Mucosa of rectum (tissue), 2 donors: ENCODE measurements around the gene SCN3B.

Experiments
- H3K27ac ChIP-seq, 2 donors: one replicate each; pipeline ENCODE4 v1.7.0; 2013; ENCODE audit warnings: inconsistent platforms in 2 of 2, low read depth in 2 of 2, low read length in 2 of 2
- H3K27me3 ChIP-seq, 2 donors: one replicate each; pipeline ENCODE4 v1.7.0; 2013; ENCODE audit warnings: low read length in 2 of 2; ENCODE audit not compliant: control insufficient read depth in 2 of 2, insufficient read depth in 2 of 2
- H3K36me3 ChIP-seq, 2 donors: one replicate each; pipeline ENCODE4 v1.7.0; 2013; ENCODE audit warnings: low read length in 2 of 2; ENCODE audit not compliant: control insufficient read depth in 2 of 2, insufficient read depth in 2 of 2
- H3K4me1 ChIP-seq, 2 donors: one replicate each; pipeline ENCODE4 v1.7.0; 2013; ENCODE audit warnings: low read length in 2 of 2, mild to moderate bottlenecking in 1 of 2; ENCODE audit not compliant: control insufficient read depth in 2 of 2, insufficient read depth in 2 of 2
- H3K4me3 ChIP-seq, 2 donors: one replicate each; pipeline ENCODE4 v1.7.0; 2013; ENCODE audit warnings: low read length in 2 of 2
- H3K9ac ChIP-seq, 2 donors: one replicate each; pipeline ENCODE4 v1.7.0; 2013; ENCODE audit warnings: low read length in 2 of 2, low read depth in 1 of 2, mild to moderate bottlenecking in 1 of 2
- H3K9me3 ChIP-seq, 2 donors: one replicate each; pipeline ENCODE4 v1.7.0; 2013; ENCODE audit warnings: low read length in 2 of 2; ENCODE audit not compliant: control insufficient read depth in 2 of 2
- donor health status: healthy.
- donor health status: Normal muscosa, but diverticular disease.

The SCN3B gene

GRCh38 chr11:123684601-123685000, 30.2 kb upstream of the SCN3B start:
- H3K4me3 ChIP-seq = no peak overlapping the region
- no peaks in the 10 kb centered on the region for H3K27me3 ChIP-seq
- H3K9ac ChIP-seq = no peak overlapping the region
- H3K4me1 ChIP-seq = no peaks in the 10 kb centered on the region
- H3K36me3 ChIP-seq = no peaks in the 10 kb centered on the region
- no peak overlapping the region for H3K27ac ChIP-seq
- no peaks in the 10 kb centered on the region for H3K9me3 ChIP-seq

- H3K36me3 ChIP-seq = no peaks in the 10 kb centered on the region
- H3K4me3 ChIP-seq = no peak overlapping the region
- no peak overlapping the region for H3K27ac ChIP-seq
Measured at GRCh38 chr11:123683428-123684170, 29.2 kb upstream of the SCN3B start.

GRCh38 chr11:123682696-123683410, 28.4 kb upstream of the SCN3B start:
- Histone ChIP-seq H3K4me3 (no peak overlapping the region), H3K27ac (no peak overlapping the region), H3K9ac (no peak overlapping the region), H3K27me3 (no peaks in the 10 kb centered on the region), H3K9me3 (no peaks in the 10 kb centered on the region), H3K36me3 (no peaks in the 10 kb centered on the region), H3K4me1 (no peaks in the 10 kb centered on the region)

More at GRCh38 chr11:123683428-123684170, 29.2 kb upstream of the SCN3B start:
- Histone ChIP-seq H3K9ac (no peak overlapping the region), H3K9me3 (no peaks in the 10 kb centered on the region), H3K4me1 (no peaks in the 10 kb centered on the region), H3K27me3 (no peaks in the 10 kb centered on the region)

GRCh38 chr11:123681030-123681429, 26.6 kb upstream of the SCN3B start:
- no peak overlapping the region for H3K27ac ChIP-seq
- H3K4me1 ChIP-seq = no peaks in the 10 kb centered on the region
- H3K9ac ChIP-seq = no peak overlapping the region
- no peaks in the 10 kb centered on the region for H3K9me3 ChIP-seq
- no peaks in the 10 kb centered on the region for H3K36me3 ChIP-seq
- no peak overlapping the region for H3K4me3 ChIP-seq
- no peaks in the 10 kb centered on the region for H3K27me3 ChIP-seq

- Histone ChIP-seq H3K4me3 (no peak overlapping the region), H3K36me3 (no peaks in the 10 kb centered on the region), H3K27ac (no peak overlapping the region), H3K27me3 (no peaks in the 10 kb centered on the region), H3K4me1 (no peaks in the 10 kb centered on the region), H3K9me3 (no peaks in the 10 kb centered on the region), H3K9ac (no peak overlapping the region)
Measured at GRCh38 chr11:123678246-123678645, 23.8 kb upstream of the SCN3B start.

- Histone ChIP-seq H3K4me3 (no peak overlapping the region), H3K36me3 (no peaks in the 10 kb centered on the region), H3K9ac (no peak overlapping the region), H3K27me3 (no peaks in the 10 kb centered on the region), H3K27ac (no peak overlapping the region), H3K9me3 (no peaks in the 10 kb centered on the region), H3K4me1 (no peaks in the 10 kb centered on the region)
Measured at GRCh38 chr11:123677510-123677909, 23.1 kb upstream of the SCN3B start.

- no peaks in the 10 kb centered on the region for H3K9me3 ChIP-seq
- peaks cover 0 to 3% of the 10 kb centered on the region in 2 donors for H3K27me3 ChIP-seq
- no peak overlapping the region for H3K4me3 ChIP-seq
- no peak overlapping the region for H3K9ac ChIP-seq
- no peak overlapping the region for H3K27ac ChIP-seq
- H3K36me3 ChIP-seq = no peaks in the 10 kb centered on the region
- no peaks in the 10 kb centered on the region for H3K4me1 ChIP-seq
Measured at GRCh38 chr11:123674297-123674696, 19.9 kb upstream of the SCN3B start.

GRCh38 chr11:123672568-123672967, 18.1 kb upstream of the SCN3B start:
- Histone ChIP-seq H3K27me3 (peaks cover 0 to 3% of the 10 kb centered on the region in 2 donors), H3K9me3 (no peaks in the 10 kb centered on the region), H3K4me3 (no peak overlapping the region), H3K9ac (no peak overlapping the region), H3K36me3 (no peaks in the 10 kb centered on the region), H3K27ac (no peak overlapping the region), H3K4me1 (no peaks in the 10 kb centered on the region)

GRCh38 chr11:123671534-123671933, 17.1 kb upstream of the SCN3B start:
- H3K9ac ChIP-seq = no peak overlapping the region
- no peaks in the 10 kb centered on the region for H3K9me3 ChIP-seq
- no peak overlapping the region for H3K27ac ChIP-seq
- H3K4me3 ChIP-seq = no peak overlapping the region
- H3K36me3 ChIP-seq = no peaks in the 10 kb centered on the region
- H3K4me1 ChIP-seq = no peaks in the 10 kb centered on the region
- H3K27me3 ChIP-seq = peaks cover 0 to 3% of the 10 kb centered on the region in 2 donors

GRCh38 chr11:123670081-123670480, 15.7 kb upstream of the SCN3B start:
- H3K27me3 ChIP-seq = peaks cover 0 to 3% of the 10 kb centered on the region in 2 donors
- no peaks in the 10 kb centered on the region for H3K36me3 ChIP-seq
- no peaks in the 10 kb centered on the region for H3K9me3 ChIP-seq
- H3K4me1 ChIP-seq = no peaks in the 10 kb centered on the region
- no peak overlapping the region for H3K27ac ChIP-seq
- no peak overlapping the region for H3K9ac ChIP-seq
- no peak overlapping the region for H3K4me3 ChIP-seq
